GM11168 (cell line): ENCODE measurements around the gene STX3.
"Not testable (repeated sequence)": the region's sequence is repeated elsewhere in the genome, so short reads cannot be mapped to it uniquely, and the experiment has no call there.

Experiments used
- in situ Hi-C: fragments of 300-500 bp; cut with MboI; formaldehyde crosslinking; loops from one replicate; pipeline ENCODE4 v1.12.0; 2022; ENCODE audit warnings: low sequenced_read_pairs; ENCODE audit not compliant: unreplicated experiment

Gene STX3

GRCh38 chr11:59784441-59784840 lies 29.3 kb downstream of the STX3 start:
- in situ Hi-C loops: not testable (repeated sequence)

GRCh38 chr11:59785818-59786217 lies 30.6 kb downstream of the STX3 start:
- in situ Hi-C loops: no loop called here

DNA sequence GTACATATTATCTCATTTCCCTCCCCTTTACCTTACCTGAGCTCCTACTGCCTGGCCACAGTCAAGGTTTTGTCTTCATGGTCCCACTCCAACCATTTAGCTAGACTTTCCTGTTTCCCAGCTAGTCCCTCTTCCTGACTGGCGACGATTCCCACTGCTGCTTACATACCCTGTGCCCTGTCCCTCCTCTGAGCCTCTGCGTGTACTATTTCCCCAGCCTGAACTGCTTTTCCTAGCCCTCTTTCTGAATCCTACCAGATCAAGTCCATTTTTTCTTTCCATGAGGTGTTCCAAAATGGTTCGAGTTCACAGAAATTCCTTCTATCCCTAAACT lies 32.0 kb downstream of the STX3 start:
- in situ Hi-C loops: no loop called here

DNA sequence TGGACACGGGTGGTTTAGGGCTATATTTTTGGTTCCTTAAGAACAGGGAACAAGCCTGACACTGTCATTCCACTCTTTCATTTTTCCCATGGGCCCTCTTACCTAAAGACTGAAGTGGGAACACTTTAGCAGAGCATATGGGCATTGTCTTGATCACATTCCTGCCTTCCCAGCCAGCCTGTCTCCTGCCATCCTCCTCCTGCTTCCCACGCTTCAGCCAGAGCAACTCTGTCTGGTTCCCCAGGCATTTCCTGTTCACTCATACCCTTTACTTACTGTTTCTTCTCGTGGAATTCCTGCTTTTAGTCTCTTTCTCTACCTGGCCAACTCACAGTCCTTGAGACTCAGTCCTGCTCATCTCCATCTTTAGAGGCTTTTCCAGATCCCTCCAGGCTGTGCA lies 32.6 kb downstream of the STX3 start:
- in situ Hi-C loops: no loop called here

DNA sequence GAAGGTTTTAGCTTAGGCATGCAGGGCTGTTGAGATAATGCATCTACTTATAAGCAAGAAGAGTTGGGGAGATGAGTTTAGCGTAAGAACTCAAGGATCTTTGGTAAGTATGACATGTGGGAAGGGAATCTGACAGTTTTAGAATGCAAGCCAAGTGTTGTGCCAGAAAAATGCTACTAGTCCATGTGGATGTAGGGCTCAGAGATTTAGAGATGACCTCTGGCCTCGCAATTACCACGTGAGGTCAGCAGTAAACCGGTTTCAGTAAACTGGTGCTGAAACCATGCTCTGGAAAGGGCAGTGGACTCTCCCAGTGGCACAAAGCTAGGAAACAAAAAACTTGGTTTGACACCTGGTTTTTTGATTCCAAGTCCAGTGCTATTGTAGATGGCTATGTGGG lies 36.5 kb downstream of the STX3 start:
- in situ Hi-C loops: no loop called here

GRCh38 chr11:59792507-59792906 lies 37.3 kb downstream of the STX3 start:
- in situ Hi-C loops: no loop called here

GRCh38 chr11:59794417-59794816 lies 39.2 kb downstream of the STX3 start:
- in situ Hi-C loops: no loop called here

DNA sequence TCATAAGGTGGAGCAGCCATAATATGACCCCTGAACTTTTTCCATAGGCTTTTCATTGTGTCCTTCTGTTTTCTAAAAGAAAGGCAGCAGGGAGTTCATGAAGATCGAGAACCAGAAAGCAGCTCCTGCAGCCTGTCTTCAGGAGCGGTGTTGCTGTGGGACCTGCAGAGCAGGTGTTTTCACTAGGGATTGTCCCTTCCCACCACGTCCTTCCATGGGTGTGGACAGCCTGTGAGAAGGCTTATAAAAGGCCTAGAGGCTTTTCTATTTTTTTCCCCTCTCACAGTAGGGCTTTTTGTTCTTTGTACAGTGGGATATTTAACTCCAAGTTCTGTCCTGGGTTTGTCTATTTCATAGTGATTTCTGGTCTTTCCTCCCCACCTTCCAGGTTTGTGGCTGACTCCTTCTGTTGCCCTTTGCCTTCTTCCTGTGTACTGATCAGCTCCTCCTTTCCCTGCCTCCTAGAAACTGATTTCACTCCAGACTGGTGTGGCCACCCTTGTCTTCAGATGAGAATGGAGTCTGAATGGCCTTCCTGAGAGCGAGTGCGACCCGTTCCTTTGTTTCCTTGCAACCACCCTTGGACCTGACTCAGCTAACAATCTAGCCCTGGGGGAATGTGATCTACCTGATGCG lies 45.3 kb downstream of the STX3 start:
- in situ Hi-C loops: loop anchor here (5.0 kb wide), 1 partner anchor 43 kb away; the partner anchor contains the start of gene STX3

- in situ Hi-C loops: loop anchor here (5.0 kb wide), 1 partner anchor 44 kb away; the partner anchor contains the start of gene STX3
Observed at GRCh38 chr11:59801160-59801706, 46.1 kb downstream of the STX3 start.

DNA sequence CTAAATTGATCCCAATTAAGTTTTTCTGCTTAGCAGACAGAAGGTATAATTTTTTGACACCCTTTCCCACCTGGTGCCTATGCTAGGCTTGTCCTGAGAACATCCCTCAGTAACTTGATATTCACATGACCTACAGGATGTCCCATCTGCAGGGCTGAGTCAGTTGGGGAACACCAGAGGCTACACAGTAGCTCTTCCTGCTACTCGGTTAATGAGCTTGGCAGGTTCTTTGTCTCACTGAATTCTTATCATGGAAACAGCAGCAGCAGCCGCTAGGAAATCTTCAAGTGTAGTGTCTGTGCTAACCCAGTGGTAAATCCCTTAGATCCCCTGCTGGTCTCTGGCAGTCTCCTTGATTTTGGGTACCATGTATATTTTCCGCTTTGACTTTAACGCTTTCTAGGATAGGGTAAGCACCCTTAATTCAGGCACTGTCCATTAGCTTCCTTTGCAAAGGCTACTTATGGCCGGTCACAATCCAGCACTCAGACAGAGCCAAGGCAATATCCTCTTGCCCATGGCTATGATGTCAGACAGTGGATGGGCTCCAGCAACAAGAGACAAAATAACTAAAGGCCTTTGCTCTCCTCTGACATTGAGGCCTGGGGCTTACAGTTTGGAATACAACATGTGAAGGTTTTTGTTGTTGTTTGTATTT lies 46.9 kb downstream of the STX3 start:
- in situ Hi-C loops: loop anchor here (5.0 kb wide), 1 partner anchor 45 kb away; the partner anchor contains the start of gene STX3

DNA sequence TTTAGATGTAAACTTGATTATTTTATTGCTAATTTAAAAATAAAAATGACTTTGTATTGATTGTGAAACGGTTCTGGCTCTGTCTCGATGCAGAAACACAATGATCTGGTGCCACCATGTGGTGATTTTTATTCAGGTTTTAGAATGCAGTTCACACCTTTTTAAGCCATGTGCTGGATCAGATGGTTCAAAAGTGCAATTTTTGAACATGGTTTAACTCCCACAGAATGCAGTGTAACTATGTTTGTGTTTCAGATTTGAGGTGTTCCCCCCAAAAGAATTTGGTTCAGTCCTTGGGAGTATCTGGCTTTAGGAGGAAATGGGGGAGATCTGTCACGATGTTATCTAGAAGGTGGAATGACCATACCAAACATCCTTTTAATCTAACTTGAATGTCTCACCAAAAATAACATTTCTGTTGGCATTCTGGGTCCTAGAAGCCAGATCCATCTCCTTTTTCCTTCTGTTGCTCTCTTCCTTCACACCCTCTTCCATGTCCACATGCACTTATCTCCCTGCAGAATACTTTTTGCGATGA lies 47.5 kb downstream of the STX3 start:
- in situ Hi-C loops: loop anchor here (5.0 kb wide), 1 partner anchor 45 kb away; the partner anchor contains the start of gene STX3

GRCh38 chr11:59804061-59804460 lies 48.9 kb downstream of the STX3 start:
- in situ Hi-C loops: loop anchor here (5.0 kb wide), 1 partner anchor 47 kb away; the partner anchor contains the start of gene STX3

- in situ Hi-C loops: no loop called here
Observed at GRCh38 chr11:59807047-59807610, 52.0 kb downstream of the STX3 start.

DNA sequence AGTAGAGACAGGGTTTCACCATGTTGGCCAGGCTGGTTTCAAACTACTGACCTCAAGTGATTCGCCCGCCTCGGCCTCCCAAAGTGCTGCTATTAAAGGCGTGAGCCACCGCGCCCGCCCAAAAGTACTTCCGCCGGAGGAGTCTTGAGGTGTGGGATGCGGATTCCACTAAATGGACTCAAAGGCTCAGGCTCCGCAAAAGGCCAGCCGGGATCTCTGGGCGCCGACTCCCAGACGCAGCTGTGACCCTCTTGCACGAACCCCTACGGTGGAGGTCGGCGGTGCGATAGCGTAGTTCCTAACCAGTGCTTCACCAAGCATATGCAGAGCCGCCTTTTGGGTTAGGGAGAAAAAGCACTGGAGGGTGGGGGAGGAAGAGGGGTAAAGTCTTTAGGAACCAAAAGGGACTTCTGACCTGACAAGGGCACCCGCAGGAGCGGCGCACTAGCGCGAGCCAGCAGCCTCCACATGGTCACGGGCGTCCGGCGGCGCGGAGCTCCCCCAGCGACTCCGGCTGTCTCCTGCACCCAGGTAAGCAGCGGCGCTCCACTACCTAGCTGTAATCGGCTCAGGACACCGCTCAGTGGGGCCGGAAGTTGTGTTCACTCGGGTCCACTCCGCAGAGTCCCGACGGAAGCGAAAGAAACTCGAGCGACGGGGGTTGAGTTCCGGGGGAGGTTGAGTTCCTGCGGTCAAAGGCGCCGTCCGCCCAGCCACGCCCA lies 55.2 kb downstream of the STX3 start, which contains the start of gene MRPL16:
MRPL16 (minus strand) TSS at position 590 of the 722 bp plus-strand sequence; CDS start at position 470, 120 bp downstream.
- in situ Hi-C loops: no loop called here

DNA sequence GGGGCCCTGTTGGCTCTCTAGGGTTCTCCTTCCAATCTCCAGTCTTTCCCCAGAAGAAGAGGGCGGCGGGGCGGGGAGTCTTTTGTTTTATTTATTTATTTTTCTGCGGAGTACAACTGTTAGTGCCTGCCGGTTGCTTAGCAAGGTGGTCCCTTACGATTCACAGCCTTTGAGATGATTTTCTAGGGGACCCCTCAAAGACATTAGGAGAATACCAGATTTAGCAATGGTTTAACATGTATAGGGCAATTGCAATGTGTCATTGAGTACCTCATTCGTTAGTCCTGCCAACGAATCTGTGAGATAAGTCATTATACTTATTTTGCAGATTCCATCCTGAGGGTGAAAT lies 55.7 kb downstream of the STX3 start:
- in situ Hi-C loops: no loop called here

DNA sequence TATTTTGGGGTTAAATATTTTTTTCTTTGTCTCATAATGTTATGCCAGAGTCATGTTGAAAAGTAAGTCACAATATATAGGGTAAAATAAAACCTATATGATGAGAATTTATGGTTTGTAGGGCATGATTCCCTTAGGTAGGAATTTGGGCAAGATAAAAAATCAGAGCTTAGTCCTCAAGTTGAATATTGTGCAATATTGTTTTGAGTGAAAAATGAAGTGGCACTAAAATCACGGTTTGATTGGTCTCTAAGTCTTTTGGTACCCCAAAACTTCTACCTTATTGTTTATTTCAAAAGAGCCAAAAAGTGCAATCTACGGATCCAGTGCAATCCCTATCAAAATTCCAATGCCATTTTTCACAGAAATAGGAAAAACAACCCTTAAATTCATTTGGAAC lies 57.0 kb downstream of the STX3 start:
- in situ Hi-C loops: no loop called here

DNA sequence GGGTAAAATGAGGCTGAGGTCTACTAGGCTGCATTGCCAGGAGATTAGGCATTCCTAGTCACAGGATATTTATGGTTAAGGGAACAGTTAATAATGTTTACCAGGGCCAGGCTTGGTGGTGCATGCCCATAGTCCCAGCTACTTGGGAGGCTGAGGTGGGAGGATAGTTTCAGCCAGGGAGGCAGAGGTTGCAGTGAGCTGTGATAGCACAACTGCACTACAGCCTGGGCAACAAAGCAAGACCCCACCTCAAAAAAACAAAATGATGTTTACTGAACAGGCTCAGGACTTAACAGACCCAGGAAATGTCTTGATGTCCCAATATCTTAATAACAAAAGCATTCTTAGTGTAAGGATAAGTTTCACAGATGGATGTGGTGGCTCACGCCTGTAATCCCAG lies 58.2 kb downstream of the STX3 start:
- in situ Hi-C loops: no loop called here

GRCh38 chr11:59814021-59814420 lies 58.8 kb downstream of the STX3 start:
- in situ Hi-C loops: no loop called here

DNA sequence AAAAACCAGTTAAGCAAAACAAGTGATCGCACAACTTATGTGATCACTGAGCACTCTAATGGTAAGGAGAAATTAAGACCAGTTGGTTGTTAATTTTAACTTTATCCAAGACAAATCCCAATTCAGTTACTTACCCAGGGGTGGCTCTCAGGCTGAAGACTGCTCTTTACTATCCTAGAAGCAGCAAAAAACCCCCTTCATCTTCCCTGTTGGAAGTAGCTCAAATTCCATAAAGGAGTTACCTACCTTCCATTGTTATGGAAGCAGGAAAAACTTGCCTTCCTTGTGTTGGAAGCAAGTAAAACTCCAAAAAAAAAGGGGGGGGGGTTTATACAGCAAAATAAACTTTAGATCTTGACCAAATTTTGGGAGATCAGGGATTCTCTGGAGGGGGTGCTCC lies 60.6 kb downstream of the STX3 start:
- in situ Hi-C loops: no loop called here

GRCh38 chr11:59816434-59816833 lies 61.3 kb downstream of the STX3 start:
- in situ Hi-C loops: not testable (repeated sequence)
